ENCODE data around the gene PHF5A. TPM values are rescaled to one million over a fixed set of nuclear protein-coding genes. Genes with fewer than 3 reads are reported as not detected.

The PHF5A gene, protein sequence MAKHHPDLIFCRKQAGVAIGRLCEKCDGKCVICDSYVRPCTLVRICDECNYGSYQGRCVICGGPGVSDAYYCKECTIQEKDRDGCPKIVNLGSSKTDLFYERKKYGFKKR
- polyA plus RNA-seq (2012; ENCODE audit: insufficient read depth, insufficient read length, low read depth): 125 TPM

DNA sequence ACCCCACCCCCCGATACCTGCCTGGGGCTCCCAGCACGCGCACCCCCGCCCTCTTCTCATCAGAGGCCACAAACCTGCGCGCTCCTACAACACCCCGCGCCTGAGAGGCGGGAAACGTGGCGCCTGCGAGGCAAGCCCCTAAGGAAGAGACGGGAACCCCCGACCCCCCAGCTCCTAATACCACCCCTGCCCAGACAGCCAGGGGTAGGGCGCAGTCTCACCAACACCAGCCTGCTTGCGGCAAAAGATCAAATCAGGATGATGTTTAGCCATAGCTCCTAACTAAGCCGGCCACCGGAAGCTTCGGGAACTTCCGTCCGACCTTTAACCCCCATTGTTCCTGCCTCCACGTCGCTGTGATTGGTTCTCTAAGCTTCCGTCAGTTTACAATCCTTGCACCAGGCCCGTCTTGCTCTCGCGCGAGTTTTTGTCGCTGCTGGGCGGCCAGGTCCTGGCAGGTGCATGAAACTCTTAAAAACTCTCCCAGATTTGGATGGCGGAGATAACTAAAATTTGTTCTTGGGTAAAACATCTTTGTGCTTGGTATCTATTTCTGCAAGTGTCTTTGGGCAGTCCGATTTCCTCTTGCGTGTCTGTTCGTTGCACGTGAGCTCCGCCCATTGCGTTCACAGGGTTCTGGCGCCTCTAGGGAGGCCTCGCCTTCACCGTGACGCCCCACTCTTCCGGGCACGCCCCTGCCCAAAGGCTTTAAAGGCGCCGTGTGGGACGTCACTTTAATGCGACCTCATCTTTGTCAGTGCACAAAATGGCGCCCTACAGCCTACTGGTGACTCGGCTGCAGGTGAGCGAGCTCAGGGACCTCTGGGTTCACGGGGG is at the start of gene PHF5A, which contains the start of gene ACO2:
Gene PHF5A (minus strand): TSS at position 312 of the 837 bp plus-strand sequence. CDS start 39 bp downstream, at position 273.
Gene ACO2 (plus strand): TSS at position 737 of the 837 bp plus-strand sequence. CDS start 30 bp downstream, at position 767.
- peak; percentile 97 for DNase-seq
- Histone ChIP-seq H3K9me3 (no peaks in the 10 kb centered on the region), H3K4me1 (peaks cover 3% of the 10 kb centered on the region; the same call in 1 of the 2 replicates), H3K36me3 (peaks cover 59% of the 10 kb centered on the region), H3K4me3 (ENCODE audit: low read depth, low read length) (peak within 1 kb of the TSS; percentile 98), H3K27me3 (no peaks in the 10 kb centered on the region)
- no peak for TF ChIP-seq CTCF (IDR thresholded peaks at IDR 0.05; ENCODE audit: low read depth, low read length)

GRCh38 chr22:41518048-41518347 is 49.5 kb upstream of the PHF5A start:
- DNase-seq: no peak
- peaks cover 42% of the 10 kb centered on the region for H3K36me3 ChIP-seq

DNA sequence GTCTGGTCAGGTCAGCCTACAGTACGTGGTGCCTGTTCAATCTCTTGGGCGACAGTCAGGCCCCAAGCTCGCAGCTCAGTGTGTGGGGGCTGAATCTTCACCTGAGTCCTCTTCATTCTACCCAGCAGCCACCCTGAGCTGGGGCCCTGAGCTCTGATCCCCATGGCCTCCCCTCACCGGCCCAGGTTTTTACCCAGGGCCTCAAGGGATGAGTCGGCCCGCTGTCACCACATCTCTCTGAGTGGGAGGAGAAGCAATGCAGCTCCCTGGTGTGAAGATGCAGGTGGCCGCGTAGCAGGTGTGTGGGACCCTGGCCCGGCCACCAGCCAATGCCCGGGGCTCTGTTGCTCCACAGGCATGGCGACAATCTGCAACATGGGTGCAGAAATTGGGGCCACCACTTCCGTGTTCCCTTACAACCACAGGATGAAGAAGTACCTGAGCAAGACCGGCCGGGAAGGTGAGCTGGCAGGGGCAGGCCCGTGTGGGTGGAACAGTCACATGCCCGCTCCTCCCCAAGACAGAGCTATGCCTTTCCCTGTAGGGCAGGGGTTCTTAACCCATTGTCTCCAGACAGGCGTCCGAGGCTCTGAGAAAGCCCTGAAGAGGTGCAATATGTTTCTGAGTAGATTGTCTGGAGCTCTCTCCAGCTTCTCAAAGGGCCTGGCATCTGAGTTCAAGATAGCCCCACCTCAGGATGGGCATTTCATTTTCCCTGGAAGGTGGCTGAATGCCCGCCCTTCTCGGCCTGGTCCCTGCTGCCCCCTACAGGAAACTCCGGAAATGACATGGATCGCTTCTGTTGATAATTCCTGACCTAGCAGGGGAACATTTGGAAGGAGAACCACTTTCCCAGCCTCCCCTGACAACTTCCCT is 48.9 kb upstream of the PHF5A start:
- no peaks in the 10 kb centered on the region for H3K9me3 ChIP-seq
- no peaks in the 10 kb centered on the region for H3K4me1 ChIP-seq
- H3K27me3 ChIP-seq: no peaks in the 10 kb centered on the region
- peak; percentile 92 for TF ChIP-seq CTCF (IDR thresholded peaks at IDR 0.05; ENCODE audit: low read depth, low read length)
- peaks cover 41% of the 10 kb centered on the region for H3K36me3 ChIP-seq
- no peak overlapping the region for H3K4me3 ChIP-seq (ENCODE audit: low read depth, low read length)
- DNase-seq: peak; percentile 76

More at GRCh38 chr22:41518048-41518347, 49.5 kb upstream of the PHF5A start:
- Histone ChIP-seq H3K4me3 (ENCODE audit: low read depth, low read length) (no peak overlapping the region), H3K27me3 (no peaks in the 10 kb centered on the region), H3K4me1 (no peaks in the 10 kb centered on the region), H3K9me3 (no peaks in the 10 kb centered on the region)
- no peak for TF ChIP-seq CTCF (IDR thresholded peaks at IDR 0.05; ENCODE audit: low read depth, low read length)

DNA sequence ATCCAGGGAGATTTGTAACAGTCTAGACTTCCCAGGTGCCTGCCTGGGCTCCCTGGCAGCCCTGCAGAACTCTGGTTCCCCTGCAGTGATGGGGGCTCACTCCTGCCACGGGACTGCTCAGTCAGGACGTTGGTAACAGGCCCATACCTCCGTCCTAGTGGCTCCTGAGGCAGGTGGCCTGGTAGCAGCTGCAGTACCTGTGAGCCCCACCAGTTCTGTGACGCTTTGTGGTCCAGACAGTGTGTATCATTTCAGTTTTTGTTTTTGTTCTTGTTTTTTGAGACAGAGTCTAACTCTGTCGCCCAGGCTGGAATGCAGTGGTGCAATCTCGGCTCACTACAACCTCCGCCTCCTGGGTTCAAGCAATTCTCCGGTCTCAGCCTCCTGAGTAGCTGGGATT is 48.0 kb upstream of the PHF5A start:
- Histone ChIP-seq H3K4me3 (ENCODE audit: low read depth, low read length) (no peak overlapping the region), H3K9me3 (no peaks in the 10 kb centered on the region), H3K36me3 (peaks cover 48% of the 10 kb centered on the region), H3K27me3 (no peaks in the 10 kb centered on the region), H3K4me1 (no peaks in the 10 kb centered on the region)
- no peak for TF ChIP-seq CTCF (IDR thresholded peaks at IDR 0.05; ENCODE audit: low read depth, low read length)
- DNase-seq: no peak

DNA sequence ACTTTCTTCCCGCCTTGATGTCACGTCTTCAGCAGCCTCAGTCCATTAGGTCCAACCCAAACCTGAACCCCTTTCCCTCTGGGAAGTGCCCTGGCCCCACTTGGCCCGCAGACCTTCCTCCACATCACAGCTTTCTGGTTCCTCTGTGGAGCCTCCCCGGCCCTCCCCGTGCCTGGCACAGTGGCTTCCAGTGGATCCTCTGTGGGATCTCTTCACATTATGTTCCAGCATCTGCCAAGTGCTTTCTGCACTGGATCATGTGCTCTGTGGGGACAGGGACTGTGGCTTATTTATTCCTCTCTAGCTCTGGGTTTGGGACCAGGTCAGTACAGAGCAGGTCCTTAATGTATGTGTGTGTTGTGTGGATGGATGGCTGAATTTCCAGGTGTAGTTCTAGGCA is 44.9 kb upstream of the PHF5A start:
- H3K9me3 ChIP-seq: no peaks in the 10 kb centered on the region
- peaks cover 60% of the 10 kb centered on the region for H3K36me3 ChIP-seq
- no peaks in the 10 kb centered on the region for H3K4me1 ChIP-seq
- H3K4me3 ChIP-seq (ENCODE audit: low read depth, low read length): no peak overlapping the region
- H3K27me3 ChIP-seq: no peaks in the 10 kb centered on the region
- no peak for DNase-seq
- no peak for TF ChIP-seq CTCF (IDR thresholded peaks at IDR 0.05; ENCODE audit: low read depth, low read length)

All from BE2C (cell line).